ENCODE data around the gene MRPS12. TPM values are rescaled to one million over a fixed set of nuclear protein-coding genes. Genes with fewer than 3 reads are reported as not detected.

MRPS12 gene
- total and polyA plus RNA-seq, 9 of the 15 experiments (the other 6 are each of a cell fraction or from before 2014, with no cell fraction given): 8.1 to 174 (median 52.0) TPM

GRCh38 chr19:38975214-38975860 is 44.6 kb downstream of the MRPS12 start, which contains the start of gene FBXO17 (continued):
- no peak; the same call in 1 of the 2 replicates for TF ChIP-seq ZNF511 (CRISPR knock-in tag; IDR thresholded peaks at IDR 0.05)
- TF ChIP-seq BCL6 (CRISPR knock-in tag; IDR thresholded peaks at IDR 0.05): no peak
- TF ChIP-seq ZNF707 (CRISPR knock-in tag; conservative IDR thresholded peaks at IDR 0.05): no peak
- TF ChIP-seq ZFP36 (IDR thresholded peaks at IDR 0.05; ENCODE audit: low read depth, low read length, partially characterized antibody): peak; percentile 91
- no peak for TF ChIP-seq TFE3 (CRISPR knock-in tag; IDR thresholded peaks at IDR 0.05)
- no peak for TF ChIP-seq RCOR1 (IDR thresholded peaks at IDR 0.05; ENCODE audit: borderline replicate concordance in 1 of 2, low read depth in 2 of 2, low read length in 2 of 2)
- TF ChIP-seq ZNF184 (CRISPR knock-in tag; IDR thresholded peaks at IDR 0.05): no peak
- no peak for TF ChIP-seq C11orf30 (IDR thresholded peaks at IDR 0.05; ENCODE audit: low read depth)
- no peak for TF ChIP-seq ZNF274 (IDR thresholded peaks at IDR 0.05; ENCODE audit: borderline replicate concordance, low read depth, low read length)
- no peak for TF ChIP-seq GATA2 (CRISPR knock-in tag; IDR thresholded peaks at IDR 0.05)
- TF ChIP-seq SP2 (IDR thresholded peaks at IDR 0.05; ENCODE audit: extremely low read depth, low read depth, low read length, poor library complexity, severe bottlenecking): no peak
- peak; percentile 87 for TF ChIP-seq ZFX (CRISPR knock-in tag; IDR thresholded peaks at IDR 0.05)
- no peak for TF ChIP-seq KAT8 (IDR thresholded peaks at IDR 0.05; ENCODE audit: low read depth)
- TF ChIP-seq GTF3C2 (IDR thresholded peaks at IDR 0.05; ENCODE audit: borderline replicate concordance, extremely low read depth, insufficient read length): no peak
- no peak for TF ChIP-seq HMG20B (CRISPR knock-in tag; IDR thresholded peaks at IDR 0.05)
- TF ChIP-seq MTF1 (CRISPR knock-in tag; IDR thresholded peaks at IDR 0.05; ENCODE audit: borderline replicate concordance): no peak
- TF ChIP-seq CBX2 (IDR thresholded peaks at IDR 0.05; ENCODE audit: insufficient read depth, low read length, poor library complexity, severe bottlenecking): no peak
- no peak for TF ChIP-seq STAT6 (CRISPR knock-in tag; IDR thresholded peaks at IDR 0.05)
- no peak for TF ChIP-seq GATAD2B (IDR thresholded peaks at IDR 0.05; ENCODE audit: borderline replicate concordance)
- TF ChIP-seq ARID1B (IDR thresholded peaks at IDR 0.05): no peak
- no peak for TF ChIP-seq FOXA3 (CRISPR knock-in tag; conservative IDR thresholded peaks at IDR 0.05 in 1 of 2, IDR thresholded peaks at IDR 0.05 in 1 of 2)
